OCI-LY7 (cell line): ENCODE data around the gene PSMA6.

Source experiments
- EZH2phosphoT487 ChIP-seq: fragments of 200-600 bp; sonication (generic); IDR thresholded peaks from 2 replicates; pipeline ENCODE4 v1.6.1; 2018; ENCODE audit warnings: low read depth, borderline replicate concordance, mild to moderate bottlenecking, mixed run types, antibody characterized with exemption, low read length, moderate library complexity, mixed read lengths
- TF ChIP-seq, protein P1 (sequence below): fragments of 200-600 bp; sonication (generic); conservative IDR thresholded peaks from 2 replicates; pipeline ENCODE4 v1.5.1; 2014; ENCODE audit warnings: mild to moderate bottlenecking, antibody characterized with exemption, low read length, moderate library complexity, mixed read lengths

DNA sequence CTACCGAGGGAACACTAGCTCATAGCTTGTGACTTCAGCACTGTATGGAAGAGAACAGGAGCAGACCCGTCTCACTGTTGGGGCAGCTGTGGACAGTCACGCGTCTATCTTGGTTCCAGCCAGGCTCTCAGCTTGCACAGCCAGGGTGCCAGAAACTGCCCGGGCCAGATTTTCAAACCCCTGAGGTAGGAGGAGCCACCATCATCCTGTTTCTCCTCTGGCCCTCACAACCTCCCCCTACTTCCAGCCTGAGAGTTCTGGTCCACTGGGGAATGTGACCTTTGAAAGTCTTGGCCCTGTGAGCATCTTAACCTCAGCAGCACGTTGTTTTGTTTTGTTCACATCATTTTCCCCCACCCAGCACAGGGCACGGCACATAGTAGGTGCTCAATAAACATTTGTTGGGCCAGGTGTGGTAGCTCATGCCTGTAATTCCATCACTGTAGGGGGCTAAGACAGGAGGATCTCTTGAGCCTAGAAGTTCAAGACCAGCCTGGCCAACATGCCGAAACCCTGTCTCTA, 50.4 kb downstream of the PSMA6 start:
- TF ChIP-seq, protein P1, sequence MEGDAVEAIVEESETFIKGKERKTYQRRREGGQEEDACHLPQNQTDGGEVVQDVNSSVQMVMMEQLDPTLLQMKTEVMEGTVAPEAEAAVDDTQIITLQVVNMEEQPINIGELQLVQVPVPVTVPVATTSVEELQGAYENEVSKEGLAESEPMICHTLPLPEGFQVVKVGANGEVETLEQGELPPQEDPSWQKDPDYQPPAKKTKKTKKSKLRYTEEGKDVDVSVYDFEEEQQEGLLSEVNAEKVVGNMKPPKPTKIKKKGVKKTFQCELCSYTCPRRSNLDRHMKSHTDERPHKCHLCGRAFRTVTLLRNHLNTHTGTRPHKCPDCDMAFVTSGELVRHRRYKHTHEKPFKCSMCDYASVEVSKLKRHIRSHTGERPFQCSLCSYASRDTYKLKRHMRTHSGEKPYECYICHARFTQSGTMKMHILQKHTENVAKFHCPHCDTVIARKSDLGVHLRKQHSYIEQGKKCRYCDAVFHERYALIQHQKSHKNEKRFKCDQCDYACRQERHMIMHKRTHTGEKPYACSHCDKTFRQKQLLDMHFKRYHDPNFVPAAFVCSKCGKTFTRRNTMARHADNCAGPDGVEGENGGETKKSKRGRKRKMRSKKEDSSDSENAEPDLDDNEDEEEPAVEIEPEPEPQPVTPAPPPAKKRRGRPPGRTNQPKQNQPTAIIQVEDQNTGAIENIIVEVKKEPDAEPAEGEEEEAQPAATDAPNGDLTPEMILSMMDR = no peak
- no peak for TF ChIP-seq EZH2phosphoT487
